ENCODE results near the gene CNPY1.

The CNPY1 gene

DNA sequence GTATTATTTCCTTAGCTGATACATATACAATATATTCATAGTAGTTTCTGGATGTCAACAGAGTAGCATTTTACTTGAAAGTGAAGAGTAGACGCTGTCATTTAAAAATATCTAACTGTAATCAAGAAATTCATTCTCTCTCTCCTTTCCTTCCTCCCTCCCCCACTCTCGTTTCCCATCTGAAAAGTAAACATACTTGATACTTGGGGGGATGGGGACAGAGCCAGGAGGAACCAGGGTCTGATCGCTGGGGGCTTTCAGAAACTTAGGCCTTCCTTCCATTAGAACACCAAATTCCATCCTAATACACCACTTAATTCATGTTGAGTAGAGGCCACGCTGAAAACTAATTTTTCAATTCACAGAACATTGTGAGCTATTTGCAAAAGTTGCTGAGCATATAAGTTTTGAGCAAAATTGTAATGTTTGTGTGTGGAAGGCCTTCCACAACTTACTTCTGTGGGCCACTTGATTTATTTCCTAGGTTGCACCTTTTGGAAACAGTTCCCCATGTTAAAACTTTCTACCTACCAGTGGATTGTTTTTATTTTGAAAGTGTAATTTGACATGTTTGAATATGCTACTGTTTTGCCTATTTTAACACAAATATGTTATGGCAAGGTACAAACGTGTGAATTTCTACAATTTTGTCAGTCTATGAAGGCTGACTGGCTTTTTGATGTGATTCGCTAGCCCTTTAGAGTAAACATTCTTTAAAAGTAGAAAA, 35.2 kb downstream of the CNPY1 start:
- peaks cover 100% of the 10 kb centered on the region for H3K27me3 Mint-ChIP-seq (ENCODE audit: low read depth, poor library complexity)

DNA sequence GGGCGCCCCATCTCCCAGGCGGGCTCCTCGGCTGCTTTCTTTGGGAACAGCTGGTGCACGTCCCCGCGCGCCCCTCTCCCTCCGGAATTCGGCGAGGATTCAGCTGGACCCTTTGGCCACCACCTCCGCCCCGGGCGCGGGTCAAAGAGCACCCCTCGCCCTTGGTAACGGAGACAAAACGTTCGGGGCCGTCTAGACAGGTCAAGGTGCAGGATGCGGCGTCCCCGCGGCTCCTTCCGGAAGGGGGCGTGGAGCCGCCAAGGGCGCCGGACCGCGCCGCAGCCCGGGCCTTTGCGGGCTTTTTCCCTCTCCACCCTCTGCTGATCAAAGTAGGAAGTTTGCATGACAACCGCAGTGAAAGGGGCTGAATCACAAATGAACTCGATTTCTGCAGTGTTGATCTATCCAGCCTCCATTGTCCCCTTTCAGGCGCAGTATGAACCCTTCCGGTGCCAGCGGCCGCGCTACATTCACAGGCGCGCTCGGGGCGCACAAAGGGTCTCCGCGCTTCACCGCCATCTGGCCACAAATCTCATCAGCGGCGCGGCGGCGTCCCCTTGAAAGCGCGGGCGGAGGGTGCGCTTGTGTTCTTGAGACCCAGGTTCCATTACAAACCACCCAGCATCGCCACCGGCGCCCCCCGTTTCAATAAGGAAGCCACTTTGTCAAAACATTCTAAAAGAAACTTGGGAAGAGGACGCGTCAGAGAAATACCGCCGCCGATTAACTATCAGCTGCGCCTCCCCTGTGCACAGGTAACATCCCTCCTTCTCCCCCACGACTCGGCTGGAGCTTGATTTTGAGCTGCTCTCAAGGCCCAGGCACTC, 36.4 kb downstream of the CNPY1 start:
- Mint-ChIP-seq H3K27me3 (ENCODE audit: low read depth, poor library complexity) (peaks cover 100% of the 10 kb centered on the region), H3K36me3 (ENCODE audit: low read depth) (no peaks in the 10 kb centered on the region), H3K4me1 (peaks cover 39% of the 10 kb centered on the region), H3K9me3 (no peaks in the 10 kb centered on the region), H3K4me3 (peak overlapping the region; percentile 82), H3K27ac (no peak overlapping the region)
- peak; percentile 64 for DNase-seq
- TF ChIP-seq, protein P1, sequence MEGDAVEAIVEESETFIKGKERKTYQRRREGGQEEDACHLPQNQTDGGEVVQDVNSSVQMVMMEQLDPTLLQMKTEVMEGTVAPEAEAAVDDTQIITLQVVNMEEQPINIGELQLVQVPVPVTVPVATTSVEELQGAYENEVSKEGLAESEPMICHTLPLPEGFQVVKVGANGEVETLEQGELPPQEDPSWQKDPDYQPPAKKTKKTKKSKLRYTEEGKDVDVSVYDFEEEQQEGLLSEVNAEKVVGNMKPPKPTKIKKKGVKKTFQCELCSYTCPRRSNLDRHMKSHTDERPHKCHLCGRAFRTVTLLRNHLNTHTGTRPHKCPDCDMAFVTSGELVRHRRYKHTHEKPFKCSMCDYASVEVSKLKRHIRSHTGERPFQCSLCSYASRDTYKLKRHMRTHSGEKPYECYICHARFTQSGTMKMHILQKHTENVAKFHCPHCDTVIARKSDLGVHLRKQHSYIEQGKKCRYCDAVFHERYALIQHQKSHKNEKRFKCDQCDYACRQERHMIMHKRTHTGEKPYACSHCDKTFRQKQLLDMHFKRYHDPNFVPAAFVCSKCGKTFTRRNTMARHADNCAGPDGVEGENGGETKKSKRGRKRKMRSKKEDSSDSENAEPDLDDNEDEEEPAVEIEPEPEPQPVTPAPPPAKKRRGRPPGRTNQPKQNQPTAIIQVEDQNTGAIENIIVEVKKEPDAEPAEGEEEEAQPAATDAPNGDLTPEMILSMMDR (IDR thresholded peaks at IDR 0.05): no peak

More for the DNA sequence above, 35.2 kb downstream of the CNPY1 start:
- Mint-ChIP-seq H3K4me1 (peaks cover 39% of the 10 kb centered on the region), H3K4me3 (no peak overlapping the region), H3K27ac (no peak overlapping the region), H3K9me3 (no peaks in the 10 kb centered on the region), H3K36me3 (ENCODE audit: low read depth) (no peaks in the 10 kb centered on the region)
- DNase-seq: no peak
- TF ChIP-seq, protein P1 (IDR thresholded peaks at IDR 0.05): no peak

DNA sequence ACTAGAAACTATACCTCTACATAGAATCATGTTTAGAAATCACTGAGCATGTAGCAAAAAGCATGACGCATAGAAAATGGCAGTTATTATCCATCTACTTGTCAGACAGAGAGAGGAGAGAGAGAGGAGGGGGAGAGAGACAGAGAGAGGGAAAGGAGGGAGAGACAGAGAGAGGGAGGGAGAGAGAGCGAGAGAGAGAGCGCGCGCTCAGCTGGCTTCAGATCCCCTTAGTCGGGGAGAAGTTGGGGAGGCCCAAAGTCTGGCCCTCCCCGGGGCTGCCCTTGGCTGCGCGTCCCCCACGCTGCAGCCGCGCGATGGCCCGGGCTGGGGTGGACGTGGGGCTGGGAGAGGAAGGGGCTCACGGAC, 37.0 kb downstream of the CNPY1 start:
- Mint-ChIP-seq H3K27ac (no peak overlapping the region), H3K9me3 (no peaks in the 10 kb centered on the region), H3K36me3 (ENCODE audit: low read depth) (no peaks in the 10 kb centered on the region), H3K4me3 (peak overlapping the region; percentile 77), H3K27me3 (ENCODE audit: low read depth, poor library complexity) (peaks cover 100% of the 10 kb centered on the region), H3K4me1 (peaks cover 39% of the 10 kb centered on the region)
- no peak for DNase-seq
- TF ChIP-seq, protein P1 (IDR thresholded peaks at IDR 0.05): no peak

DNA sequence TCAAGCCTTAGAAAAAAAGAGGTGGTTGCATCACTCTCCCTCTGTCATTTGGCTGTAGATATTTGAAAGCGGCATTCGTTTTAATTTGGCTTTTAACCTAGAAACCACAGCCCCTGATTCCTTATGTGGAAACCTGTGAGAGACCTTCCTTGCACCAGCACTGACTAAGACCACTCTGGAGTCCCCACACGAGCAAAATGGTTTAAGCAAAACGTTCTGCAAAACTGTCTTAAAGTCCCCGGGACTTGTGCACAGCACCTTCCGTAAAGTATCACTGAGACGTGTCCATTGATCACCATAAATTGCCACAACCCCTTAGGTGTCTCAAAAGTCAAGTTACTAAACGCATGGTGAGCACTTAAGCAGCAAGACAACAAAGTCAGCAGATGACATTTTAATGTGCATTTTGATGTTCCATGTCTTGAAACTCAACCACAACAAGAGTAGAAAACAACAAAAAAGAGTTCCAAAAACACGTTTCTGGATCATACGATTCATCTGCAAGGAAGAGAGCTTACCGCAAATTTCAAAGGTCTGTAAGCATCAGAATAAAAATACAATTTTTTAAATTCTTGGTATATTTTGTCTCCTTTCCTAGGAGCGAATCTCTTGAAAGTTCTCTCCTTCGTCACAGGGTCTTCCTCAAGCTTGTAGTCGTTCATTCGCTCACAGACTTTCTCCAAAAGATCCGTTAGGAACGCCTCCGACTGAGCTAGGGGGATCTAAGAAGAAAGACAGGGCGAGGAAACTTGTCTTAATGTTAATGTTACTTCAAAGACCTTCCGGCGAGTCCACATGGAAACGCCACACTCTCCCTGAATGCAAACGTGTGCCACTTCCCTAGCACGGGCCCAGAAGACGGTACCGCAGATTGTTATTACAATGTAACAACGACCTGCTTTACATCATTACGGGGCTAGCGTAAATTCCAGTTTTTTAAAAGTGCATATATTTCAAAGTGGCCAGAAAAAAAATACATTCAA, 37.7 kb downstream of the CNPY1 start:
- Mint-ChIP-seq H3K4me3 (peak overlapping the region; percentile 77), H3K9me3 (no peaks in the 10 kb centered on the region), H3K27me3 (ENCODE audit: low read depth, poor library complexity) (peaks cover 100% of the 10 kb centered on the region), H3K36me3 (ENCODE audit: low read depth) (no peaks in the 10 kb centered on the region), H3K27ac (no peak overlapping the region), H3K4me1 (peaks cover 39% of the 10 kb centered on the region)
- TF ChIP-seq, protein P1 (IDR thresholded peaks at IDR 0.05): no peak
- no peak for DNase-seq

DNA sequence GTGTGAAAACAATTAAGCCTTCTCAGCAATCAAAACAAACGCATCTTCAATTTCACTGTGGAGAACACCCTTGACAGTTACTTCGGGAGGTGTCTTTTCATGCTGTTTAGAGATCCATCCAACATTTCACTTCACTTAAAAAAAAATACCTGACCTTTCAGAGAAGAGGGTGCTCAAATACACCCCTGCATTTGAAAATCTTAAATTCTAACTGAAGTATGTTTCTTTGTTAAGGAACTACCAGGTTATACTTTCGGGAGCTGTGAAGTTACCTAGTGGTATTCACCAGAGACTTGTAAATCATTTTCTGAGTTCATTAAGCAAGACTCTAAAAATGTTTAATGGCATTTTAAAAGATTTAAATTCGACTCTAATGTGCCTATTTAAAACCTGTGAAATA, 38.8 kb downstream of the CNPY1 start:
- H3K9me3 Mint-ChIP-seq: no peaks in the 10 kb centered on the region
- no peaks in the 10 kb centered on the region for H3K36me3 Mint-ChIP-seq (ENCODE audit: low read depth)
- TF ChIP-seq, protein P1 (IDR thresholded peaks at IDR 0.05): no peak
- peaks cover 100% of the 10 kb centered on the region for H3K27me3 Mint-ChIP-seq (ENCODE audit: low read depth, poor library complexity)
- no peak for DNase-seq
- H3K4me1 Mint-ChIP-seq: peaks cover 39% of the 10 kb centered on the region
- no peak overlapping the region for H3K27ac Mint-ChIP-seq
- H3K4me3 Mint-ChIP-seq: no peak overlapping the region
